DOHH2 (cell line): ENCODE results near the gene ADH4.

Experiments
- EZH2phosphoT487 ChIP-seq: fragments of 200-600 bp; sonication (generic); IDR thresholded peaks from 2 replicates; pipeline ENCODE4 v1.6.1; 2017; ENCODE audit warnings: borderline replicate concordance, mild to moderate bottlenecking, antibody characterized with exemption, low read length, moderate library complexity, mixed read lengths
- TF ChIP-seq, protein P1 (sequence below): fragments of 200-600 bp; sonication (generic); IDR thresholded peaks from one replicate; pipeline ENCODE4 v1.5.1; 2014; ENCODE audit warnings: antibody characterized with exemption, mild to moderate bottlenecking, low read depth, low read length; ENCODE audit not compliant: poor library complexity, severe bottlenecking

GRCh38 chr4:99156992-99157391 is 12.9 kb upstream of the ADH4 start:
- TF ChIP-seq, protein P1, sequence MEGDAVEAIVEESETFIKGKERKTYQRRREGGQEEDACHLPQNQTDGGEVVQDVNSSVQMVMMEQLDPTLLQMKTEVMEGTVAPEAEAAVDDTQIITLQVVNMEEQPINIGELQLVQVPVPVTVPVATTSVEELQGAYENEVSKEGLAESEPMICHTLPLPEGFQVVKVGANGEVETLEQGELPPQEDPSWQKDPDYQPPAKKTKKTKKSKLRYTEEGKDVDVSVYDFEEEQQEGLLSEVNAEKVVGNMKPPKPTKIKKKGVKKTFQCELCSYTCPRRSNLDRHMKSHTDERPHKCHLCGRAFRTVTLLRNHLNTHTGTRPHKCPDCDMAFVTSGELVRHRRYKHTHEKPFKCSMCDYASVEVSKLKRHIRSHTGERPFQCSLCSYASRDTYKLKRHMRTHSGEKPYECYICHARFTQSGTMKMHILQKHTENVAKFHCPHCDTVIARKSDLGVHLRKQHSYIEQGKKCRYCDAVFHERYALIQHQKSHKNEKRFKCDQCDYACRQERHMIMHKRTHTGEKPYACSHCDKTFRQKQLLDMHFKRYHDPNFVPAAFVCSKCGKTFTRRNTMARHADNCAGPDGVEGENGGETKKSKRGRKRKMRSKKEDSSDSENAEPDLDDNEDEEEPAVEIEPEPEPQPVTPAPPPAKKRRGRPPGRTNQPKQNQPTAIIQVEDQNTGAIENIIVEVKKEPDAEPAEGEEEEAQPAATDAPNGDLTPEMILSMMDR, result no peak
- TF ChIP-seq EZH2phosphoT487, result no peak
